SK-N-SH (cell line): ENCODE measurements around the gene ST6GALNAC3. TPM values are rescaled to one million over a fixed set of nuclear protein-coding genes. Genes with fewer than 3 reads are reported as not detected.
A peak's percentile ranks its signal among the peaks of the same experiment; 100 is the strongest.

Experiments used
- CTCF ChIA-PET: fragments of 300-600, 350-600 bp; formaldehyde crosslinking; extraction: SDS; loops from one replicate; lab custom pipeline; 2021; lab: Yijun Ruan, JAX
- POLR2A ChIA-PET: fragments of 350-600 bp; sonication (Branson Sonifier 250); formaldehyde crosslinking; extraction: SDS; loops from one replicate; lab custom pipeline; 2020; ENCODE audit warnings: antibody characterized with exemption, inconsistent platforms; lab: Yijun Ruan, JAX
- DNase-seq: peaks from one replicate; pipeline ENCODE4 v3.0.0; 2012
- H2AFZ ChIP-seq: fragments of 200-600 bp; sonication (generic); 2 replicates; pipeline ENCODE4 v1.8.1; 2016; ENCODE audit warnings: antibody characterized with exemption, mild to moderate bottlenecking, low read depth
- H3F3A ChIP-seq: fragments of 200-600 bp; sonication (generic); replicated peaks from 2 replicates; pipeline ENCODE3; 2016; ENCODE audit warnings: antibody characterized with exemption, mild to moderate bottlenecking; ENCODE audit not compliant: insufficient read depth
- H3K27ac ChIP-seq, 2 experiments: fragments of 200-500 bp in 1 of 2; fragments of 200-600 bp in 1 of 2; sonication (Bioruptor generic) in 1 of 2; sonication (generic), shearing (Covaris generic) in 1 of 2; 2 replicates each; pipeline versions ENCODE4 v1.5.1 to v1.6.1; 2014 to 2016; ENCODE audit warnings: low read depth in 2 of 2, inconsistent platforms in 1 of 2, low read length in 1 of 2, mild to moderate bottlenecking in 1 of 2, mixed read lengths in 1 of 2
- H3K27me3 ChIP-seq: fragments of 200-600 bp; sonication (generic), shearing (Covaris generic); 2 replicates; pipeline ENCODE4 v1.6.1; 2016; ENCODE audit warnings: mixed run types; ENCODE audit not compliant: insufficient read depth
- H3K36me3 ChIP-seq, 2 experiments: fragments of 200-500 bp in 1 of 2; fragments of 200-600 bp in 1 of 2; sonication (Bioruptor generic) in 1 of 2; sonication (generic) in 1 of 2; replicated peaks in 1 of 2; 2 replicates each; pipeline versions ENCODE3 to v1.5.1; 2014 to 2016; ENCODE audit warnings: low read length in 1 of 2, mild to moderate bottlenecking in 1 of 2; ENCODE audit not compliant: insufficient read depth in 2 of 2, control insufficient read depth in 1 of 2
- H3K4me1 ChIP-seq, 2 experiments: fragments of 200-500 bp in 1 of 2; fragments of 200-600 bp in 1 of 2; sonication (Bioruptor generic) in 1 of 2; sonication (generic), shearing (Covaris generic) in 1 of 2; 2 replicates each; pipeline versions ENCODE4 v1.5.1 to v1.6.1; 2014 to 2016; ENCODE audit warnings: low read depth in 1 of 2, low read length in 1 of 2, mixed run types in 1 of 2; ENCODE audit not compliant: insufficient read depth in 2 of 2, control insufficient read depth in 1 of 2
- H3K4me2 ChIP-seq: fragments of 200-600 bp; sonication (generic), shearing (Covaris generic); 2 replicates; pipeline ENCODE4 v1.6.1; 2017; ENCODE audit warnings: mixed run types
- H3K4me3 ChIP-seq, 2 experiments: fragments of 200-500 bp in 1 of 2; fragments of 200-600 bp in 1 of 2; sonication (Bioruptor generic) in 1 of 2; sonication (generic), shearing (Covaris generic) in 1 of 2; 2 replicates each; pipeline versions ENCODE4 v1.5.1 to v1.8.1; 2014 to 2016; ENCODE audit warnings: low read depth in 2 of 2, inconsistent platforms in 1 of 2, low read length in 1 of 2, mild to moderate bottlenecking in 1 of 2, mixed read lengths in 1 of 2, moderate library complexity in 1 of 2
- H3K79me2 ChIP-seq: fragments of 200-600 bp; sonication (generic); 2 replicates; pipeline ENCODE4 v1.8.1; 2017; ENCODE audit warnings: mild to moderate bottlenecking; ENCODE audit not compliant: insufficient read depth
- H3K9ac ChIP-seq: fragments of 200-600 bp; sonication (generic); 2 replicates; pipeline ENCODE4 v1.6.1; 2017; ENCODE audit warnings: mixed run types
- H3K9me2 ChIP-seq: fragments of 200-600 bp; sonication (generic); 2 replicates; pipeline ENCODE4 v1.6.1; 2017; ENCODE audit warnings: mixed run types
- H3K9me3 ChIP-seq: fragments of 200-600 bp; sonication (generic); 2 replicates; pipeline ENCODE4 v1.6.1; 2017; ENCODE audit warnings: mixed run types, mild to moderate bottlenecking, moderate library complexity
- H4K20me1 ChIP-seq: fragments of 200-600 bp; sonication (generic); 2 replicates; pipeline ENCODE4 v1.6.1; 2017; ENCODE audit warnings: mild to moderate bottlenecking, mixed run types; ENCODE audit not compliant: insufficient read depth
- EP300 ChIP-seq, 2 experiments: IDR thresholded peaks; 2 replicates each; pipeline versions ENCODE4 v1.4.0 to v1.6.1; 2012; ENCODE audit warnings: borderline replicate concordance in 1 of 2, low read depth in 1 of 2, low read length in 1 of 2
- EZH2phosphoT487 ChIP-seq: fragments of 200-600 bp; sonication (generic); IDR thresholded peaks from 2 replicates; pipeline ENCODE4 v1.6.1; 2017; ENCODE audit warnings: low read depth, mixed run types, mild to moderate bottlenecking, antibody characterized with exemption, moderate library complexity, borderline replicate concordance
- FOXJ3 ChIP-seq: sonication (generic); formaldehyde crosslinking; IDR thresholded peaks from 2 replicates; pipeline ENCODE4 v1.5.1; 2020; ENCODE audit warnings: mild to moderate bottlenecking, missing genetic modification reagents
- FOXM1 ChIP-seq: IDR thresholded peaks from 2 replicates; pipeline ENCODE4 v1.4.0; 2012; ENCODE audit warnings: low read depth, mild to moderate bottlenecking
- GATA2 ChIP-seq: sonication (generic); formaldehyde crosslinking; IDR thresholded peaks from 2 replicates; pipeline ENCODE4 v1.5.0; 2020; ENCODE audit warnings: mild to moderate bottlenecking, missing genetic modification reagents
- MEF2A ChIP-seq: IDR thresholded peaks from 2 replicates; pipeline ENCODE4 v1.4.0; 2012; ENCODE audit warnings: low read depth, borderline replicate concordance
- NFIC ChIP-seq: IDR thresholded peaks from 2 replicates; pipeline ENCODE4 v1.4.0; 2012; ENCODE audit warnings: borderline replicate concordance
- NRF1 ChIP-seq: IDR thresholded peaks from 2 replicates; pipeline ENCODE4 v1.6.1; 2012; ENCODE audit warnings: low read depth, mild to moderate bottlenecking, low read length
- RAD21 ChIP-seq: IDR thresholded peaks from 2 replicates; pipeline ENCODE4 v1.6.1; 2012; ENCODE audit warnings: mild to moderate bottlenecking, low read length
- RFX5 ChIP-seq: IDR thresholded peaks from 2 replicates; pipeline ENCODE4 v1.6.1; 2012; ENCODE audit warnings: mild to moderate bottlenecking, improper control_type of control experiment, low read length
- SMC3 ChIP-seq: IDR thresholded peaks from 2 replicates; pipeline ENCODE4 v1.6.1; 2012; ENCODE audit warnings: low read depth, low read length, improper control_type of control experiment
- TCF12 ChIP-seq: IDR thresholded peaks from 2 replicates; pipeline ENCODE4 v1.4.0; 2012
- USF1 ChIP-seq: IDR thresholded peaks from 2 replicates; pipeline ENCODE4 v1.4.0; 2012; ENCODE audit warnings: low read depth, borderline replicate concordance
- WGBS: methylation state at CpG from one replicate; pipeline ENCODE4 v1.1.6; 2017; ENCODE audit warnings: low lambda C conversion rate; 5-methylcytosine and 5-hydroxymethylcytosine counted together
- polyA plus RNA-seq, 3 experiments: library from polyadenylated mRNA; depleted of rRNA; stranded (reverse); fragments of >200 nt; gene quantifications; 2 replicates each; pipeline ENCODE4 v1.2.3, GENCODE V29; 2012

The ST6GALNAC3 gene
- polyA plus RNA-seq, 1 of the 3 experiments (the other 2 are of a cell fraction) = 8.1 TPM

DNA sequence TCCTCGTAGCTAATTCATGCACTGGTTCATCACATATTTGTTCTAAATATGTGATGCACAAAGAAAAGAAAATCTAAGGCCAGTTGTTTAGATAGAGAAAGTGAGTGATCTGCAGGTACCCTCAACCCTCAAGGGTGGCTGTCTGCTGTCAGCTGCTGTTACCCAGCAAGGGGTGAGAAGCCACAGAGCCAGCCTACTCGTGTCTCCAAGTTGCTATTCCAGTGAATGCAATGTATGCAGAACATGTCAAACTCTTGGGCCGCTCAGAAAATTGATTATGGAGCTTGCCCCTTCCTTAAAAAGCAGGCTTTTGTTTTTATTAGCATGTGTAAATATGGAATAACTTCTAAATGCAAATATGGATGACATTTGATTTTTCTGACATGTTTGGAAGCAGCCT lies 456.4 kb downstream of the ST6GALNAC3 start:
- WGBS = 62% methylated on average over 3 of the region's 3 CpGs

GRCh38 chr1:76541618-76542017 lies 467.1 kb downstream of the ST6GALNAC3 start:
- H3K4me3 ChIP-seq = no peak overlapping the region
- TF ChIP-seq GATA2 = no peak
- no peak for TF ChIP-seq EP300 (IDR thresholded peaks at IDR 0.05; ENCODE audit: borderline replicate concordance in 1 of 2, low read depth in 1 of 2, low read length in 1 of 2)
- TF ChIP-seq RFX5 = no peak
- no peak for TF ChIP-seq TCF12
- TF ChIP-seq USF1 = no peak
- no peak for TF ChIP-seq RAD21
- TF ChIP-seq SMC3 = no peak
- TF ChIP-seq NFIC = no peak
- TF ChIP-seq, all 33 proteins: peak for 0
- Histone ChIP-seq H3K4me2 (no peak overlapping the region), H3K36me3 (no peaks in the 10 kb centered on the region), H2AFZ (no peak overlapping the region), H3K79me2 (no peaks in the 10 kb centered on the region), H3K9ac (no peak overlapping the region), H3K27ac (no peak overlapping the region), H3K9me2 (no peaks in the 10 kb centered on the region), H4K20me1 (no peaks in the 10 kb centered on the region), H3F3A (no peaks in the 10 kb centered on the region), H3K4me1 (peaks cover 0 to 6% of the 10 kb centered on the region in 2 experiments; a peak in 2 of 4 replicates), H3K27me3 (no peaks in the 10 kb centered on the region), H3K9me3 (no peaks in the 10 kb centered on the region)
- no peak for DNase-seq
- ChIA-PET CTCF (no interaction called here), POLR2A (no interaction called here)
- 71% methylated on average over 2 of the region's 2 CpGs for WGBS

More for the DNA sequence above, 456.4 kb downstream of the ST6GALNAC3 start:
- CTCF ChIA-PET = interaction anchor here (0.8 to 1.3 kb wide), 2 partner anchors 21 to 22 kb away, joined by 3 to 4 read pairs; no protein-coding TSS in a partner anchor
- Histone ChIP-seq H2AFZ (no peak overlapping the region), H3K36me3 (no peaks in the 10 kb centered on the region), H3K79me2 (no peaks in the 10 kb centered on the region), H3K9me2 (no peaks in the 10 kb centered on the region), H3K9me3 (no peaks in the 10 kb centered on the region), H3K27ac (peak overlapping the region in 1 of 2 experiments; percentile 14; a peak in 1 of 4 replicates), H3K27me3 (no peaks in the 10 kb centered on the region), H3K4me2 (no peak overlapping the region), H4K20me1 (no peaks in the 10 kb centered on the region), H3K4me3 (no peak overlapping the region), H3K4me1 (peaks cover 0 to 11% of the 10 kb centered on the region in 2 experiments; a peak in 2 of 4 replicates), H3K9ac (no peak overlapping the region), H3F3A (no peaks in the 10 kb centered on the region)
- POLR2A ChIA-PET = no interaction called here
- DNase-seq = no peak
- TF ChIP-seq EP300 (IDR thresholded peaks at IDR 0.05; ENCODE audit: borderline replicate concordance in 1 of 2, low read depth in 1 of 2, low read length in 1 of 2) (no peak), TCF12 (no peak), EZH2phosphoT487 (no peak), RFX5 (no peak), MEF2A (no peak), SMC3 (no peak), FOXJ3 (CRISPR knock-in tag) (no peak), GATA2 (no peak), USF1 (no peak), FOXM1 (no peak), NRF1 (no peak)
